Measurements from ENCODE around the gene EIF6. TPM values are rescaled to one million over a fixed set of nuclear protein-coding genes. Genes with fewer than 3 reads are reported as not detected.

The EIF6 gene
- total and polyA plus RNA-seq, 2 donors (not counting 1 experiment from before 2014, with no cell fraction given) = 74.1 to 81.2 TPM

DNA sequence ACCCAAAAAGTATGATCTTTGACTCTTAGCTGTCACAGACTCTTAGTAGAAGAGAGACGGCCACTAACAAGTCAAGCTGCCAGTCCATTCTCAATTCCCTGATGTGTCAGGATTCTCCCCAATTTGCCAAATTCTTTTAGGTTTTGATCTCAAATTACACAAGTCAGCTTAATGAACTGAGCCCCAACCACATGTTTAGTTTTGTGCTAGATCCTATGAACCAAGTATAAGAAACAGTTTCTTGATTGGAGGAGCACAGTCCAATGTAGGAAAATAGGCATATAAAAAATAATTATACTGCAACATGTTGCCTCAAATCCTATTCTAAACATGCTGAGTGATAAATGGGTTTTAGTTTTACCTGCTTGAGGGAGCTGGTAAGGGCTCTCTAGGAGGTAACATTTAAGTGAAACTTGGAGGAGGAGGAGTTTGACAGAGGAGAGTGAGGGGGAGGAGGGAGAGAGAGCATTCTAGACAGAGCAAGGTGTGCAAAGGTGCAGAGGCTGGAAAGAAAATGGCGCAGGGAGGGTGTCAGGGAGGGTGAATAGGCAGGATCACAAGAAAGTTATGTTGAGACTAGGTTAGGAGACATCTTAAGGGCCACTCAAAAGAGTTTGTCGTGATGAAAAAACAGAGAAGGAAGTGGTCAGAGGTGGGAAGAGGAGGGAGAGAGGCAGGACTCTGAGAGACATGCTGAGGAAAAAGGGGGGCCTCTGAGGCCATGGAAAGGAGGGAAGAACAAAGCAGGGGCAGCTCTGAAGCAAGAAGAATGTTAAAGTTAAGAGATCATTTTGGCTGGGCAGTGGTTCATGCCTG lies 30.5 kb upstream of the EIF6 start:
- H3K9me3 ChIP-seq (ENCODE audit: control extremely low read depth in 1 of 3, control insufficient read depth in 2 of 3, insufficient read depth in 1 of 3, low read length in 2 of 3) = no peaks in the 10 kb centered on the region
- DNase-seq = no peak
- no peaks in the 10 kb centered on the region for H4K20me1 ChIP-seq (ENCODE audit: control insufficient read depth, insufficient read depth, low read length, poor library complexity, severe bottlenecking)
- H2AFZ ChIP-seq (ENCODE audit: insufficient read depth, low read depth, low read length, poor library complexity, severe bottlenecking) = no peak overlapping the region
- H3K4me2 ChIP-seq (replicated peaks; ENCODE audit: low read depth, low read length, poor library complexity, severe bottlenecking) = no peak overlapping the region
- H3K4me3 ChIP-seq (ENCODE audit: control extremely low read depth in 1 of 5, extremely low read depth in 1 of 5, insufficient read depth in 1 of 5, low read depth in 2 of 5, low read length in 4 of 5) = no peak overlapping the region
- no peak overlapping the region for H3K27ac ChIP-seq (ENCODE audit: low read length in 2 of 2)
- Mint-ChIP-seq H3K4me3 (no peak overlapping the region), H3K27ac (no peak overlapping the region), H3K27me3 (no peaks in the 10 kb centered on the region), H3K9me3 (ENCODE audit: insufficient read depth) (no peaks in the 10 kb centered on the region), H3K4me1 (no peaks in the 10 kb centered on the region)
- intact Hi-C loops (cut with micrococcal nuclease) = no loop called here
- ChIA-PET CTCF (no interaction called here), POLR2A (no interaction called here)
- TF ChIP-seq EZH2 (IDR thresholded peaks at IDR 0.05; ENCODE audit: borderline replicate concordance, insufficient read depth, low read depth, low read length, poor library complexity, severe bottlenecking) = no peak
- TF ChIP-seq, protein P1, sequence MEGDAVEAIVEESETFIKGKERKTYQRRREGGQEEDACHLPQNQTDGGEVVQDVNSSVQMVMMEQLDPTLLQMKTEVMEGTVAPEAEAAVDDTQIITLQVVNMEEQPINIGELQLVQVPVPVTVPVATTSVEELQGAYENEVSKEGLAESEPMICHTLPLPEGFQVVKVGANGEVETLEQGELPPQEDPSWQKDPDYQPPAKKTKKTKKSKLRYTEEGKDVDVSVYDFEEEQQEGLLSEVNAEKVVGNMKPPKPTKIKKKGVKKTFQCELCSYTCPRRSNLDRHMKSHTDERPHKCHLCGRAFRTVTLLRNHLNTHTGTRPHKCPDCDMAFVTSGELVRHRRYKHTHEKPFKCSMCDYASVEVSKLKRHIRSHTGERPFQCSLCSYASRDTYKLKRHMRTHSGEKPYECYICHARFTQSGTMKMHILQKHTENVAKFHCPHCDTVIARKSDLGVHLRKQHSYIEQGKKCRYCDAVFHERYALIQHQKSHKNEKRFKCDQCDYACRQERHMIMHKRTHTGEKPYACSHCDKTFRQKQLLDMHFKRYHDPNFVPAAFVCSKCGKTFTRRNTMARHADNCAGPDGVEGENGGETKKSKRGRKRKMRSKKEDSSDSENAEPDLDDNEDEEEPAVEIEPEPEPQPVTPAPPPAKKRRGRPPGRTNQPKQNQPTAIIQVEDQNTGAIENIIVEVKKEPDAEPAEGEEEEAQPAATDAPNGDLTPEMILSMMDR (IDR thresholded peaks at IDR 0.05) = no peak
- ATAC-seq (ENCODE audit: low read depth) = no peak
- H3K4me1 ChIP-seq (ENCODE audit: control insufficient read depth in 2 of 2, insufficient read depth in 2 of 2, low read length in 2 of 2) = no peaks in the 10 kb centered on the region
- peaks cover 0 to 9% of the 10 kb centered on the region in 2 experiments for H3K36me3 ChIP-seq (replicated peaks in 1 of 2; ENCODE audit: control extremely low read depth in 1 of 2, control insufficient read depth in 1 of 2, extremely low read depth in 1 of 2, insufficient read depth in 2 of 2, low read length in 1 of 2)
- H3K27me3 ChIP-seq (replicated peaks in 1 of 4; ENCODE audit: control extremely low read depth in 1 of 4, control insufficient read depth in 3 of 4, insufficient read depth in 4 of 4, low read length in 3 of 4) = no peaks in the 10 kb centered on the region
- no peak overlapping the region for H3K9ac ChIP-seq (ENCODE audit: low read length)
- WGBS (ENCODE audit: insufficient coverage) = 48% methylated on average over 2 of the region's 3 CpGs
- H3K79me2 ChIP-seq (ENCODE audit: control insufficient read depth, insufficient read depth, low read length) = no peaks in the 10 kb centered on the region

DNA sequence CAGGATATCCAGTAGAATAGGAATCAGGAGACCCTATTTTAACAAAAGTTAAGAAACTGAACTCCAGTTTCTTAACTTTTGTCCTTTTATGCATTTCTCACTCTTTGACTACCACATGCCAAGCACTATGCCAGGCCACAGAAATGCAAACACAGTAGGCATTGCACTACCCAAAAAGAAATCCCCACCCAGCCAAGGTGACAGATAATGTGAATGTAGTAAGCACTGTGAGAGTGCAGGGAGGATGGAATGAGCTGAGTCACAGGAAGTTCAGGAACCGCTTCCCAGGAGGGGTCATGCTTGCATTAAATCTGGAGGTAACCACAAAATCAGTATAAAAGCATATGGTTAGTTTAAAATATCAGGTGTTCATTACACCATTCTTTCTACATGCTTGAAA lies 27.7 kb upstream of the EIF6 start:
- Histone ChIP-seq H3K79me2 (ENCODE audit: control insufficient read depth, insufficient read depth, low read length) (no peaks in the 10 kb centered on the region), H3K27me3 (replicated peaks in 1 of 4; ENCODE audit: control extremely low read depth in 1 of 4, control insufficient read depth in 3 of 4, insufficient read depth in 4 of 4, low read length in 3 of 4) (no peaks in the 10 kb centered on the region), H3K4me2 (replicated peaks; ENCODE audit: low read depth, low read length, poor library complexity, severe bottlenecking) (no peak overlapping the region), H3K4me3 (ENCODE audit: control extremely low read depth in 1 of 5, extremely low read depth in 1 of 5, insufficient read depth in 1 of 5, low read depth in 2 of 5, low read length in 4 of 5) (no peak overlapping the region), H4K20me1 (ENCODE audit: control insufficient read depth, insufficient read depth, low read length, poor library complexity, severe bottlenecking) (no peaks in the 10 kb centered on the region), H3K9me3 (ENCODE audit: control extremely low read depth in 1 of 3, control insufficient read depth in 2 of 3, insufficient read depth in 1 of 3, low read length in 2 of 3) (no peaks in the 10 kb centered on the region), H3K36me3 (replicated peaks in 1 of 2; ENCODE audit: control extremely low read depth in 1 of 2, control insufficient read depth in 1 of 2, extremely low read depth in 1 of 2, insufficient read depth in 2 of 2, low read length in 1 of 2) (peaks cover 0 to 3% of the 10 kb centered on the region in 2 experiments), H3K27ac (ENCODE audit: low read length in 2 of 2) (no peak overlapping the region), H2AFZ (ENCODE audit: insufficient read depth, low read depth, low read length, poor library complexity, severe bottlenecking) (no peak overlapping the region), H3K9ac (ENCODE audit: low read length) (no peak overlapping the region), H3K4me1 (ENCODE audit: control insufficient read depth in 2 of 2, insufficient read depth in 2 of 2, low read length in 2 of 2) (no peaks in the 10 kb centered on the region)
- DNase-seq (no peak), ATAC-seq (ENCODE audit: low read depth) (no peak)
- H3K27ac Mint-ChIP-seq = no peak overlapping the region
- no peaks in the 10 kb centered on the region for H3K9me3 Mint-ChIP-seq (ENCODE audit: insufficient read depth)
- intact Hi-C loops (cut with micrococcal nuclease) = no loop called here
- CTCF ChIA-PET = interaction anchor here (1.3 kb wide), 1 partner anchor 10 kb away, joined by 4 read pairs; no protein-coding TSS in a partner anchor
- POLR2A ChIA-PET = no interaction called here
- no CpG with 5 or more reads among the region's 1 CpG for WGBS (ENCODE audit: insufficient coverage)
- no peaks in the 10 kb centered on the region for H3K27me3 Mint-ChIP-seq
- H3K4me3 Mint-ChIP-seq = no peak overlapping the region
- no peak for TF ChIP-seq EZH2 (IDR thresholded peaks at IDR 0.05; ENCODE audit: borderline replicate concordance, insufficient read depth, low read depth, low read length, poor library complexity, severe bottlenecking)
- TF ChIP-seq, protein P1 (IDR thresholded peaks at IDR 0.05) = no peak
- H3K4me1 Mint-ChIP-seq = no peaks in the 10 kb centered on the region

All from B cell (primary cell).